Measurements from ENCODE around the gene DMRTA1.
"Not testable (repeated sequence)": the region's sequence is repeated elsewhere in the genome, so short reads cannot be mapped to it uniquely, and the experiment has no call there.

Gene DMRTA1

GRCh38 chr9:22446589-22446949 lies at the start of gene DMRTA1:
DMRTA1 (plus strand) TSS chr9:22446824; CDS start chr9:22447066, 242 bp downstream.
- DNase-seq = peak; percentile 86 to 92

GRCh38 chr9:22401671-22402070 lies 45.0 kb upstream of the DMRTA1 start:
- no peak for DNase-seq

- no peak for DNase-seq
Observed at GRCh38 chr9:22405869-22406659, 40.6 kb upstream of the DMRTA1 start.

- no peak for DNase-seq
Observed at GRCh38 chr9:22413884-22414283, 32.7 kb upstream of the DMRTA1 start.

- no peak for DNase-seq
Observed at GRCh38 chr9:22415941-22416691, 30.5 kb upstream of the DMRTA1 start.

GRCh38 chr9:22416692-22417060 lies 29.9 kb upstream of the DMRTA1 start:
- DNase-seq = no peak

GRCh38 chr9:22423566-22423965 lies 23.1 kb upstream of the DMRTA1 start:
- DNase-seq = no peak

- DNase-seq = no peak
Observed at GRCh38 chr9:22424616-22425015, 22.0 kb upstream of the DMRTA1 start.

- DNase-seq = no peak
Observed at GRCh38 chr9:22425551-22425950, 21.1 kb upstream of the DMRTA1 start.

- DNase-seq = no peak
Observed at GRCh38 chr9:22427226-22427880, 19.3 kb upstream of the DMRTA1 start.

- no peak for DNase-seq
Observed at GRCh38 chr9:22433691-22434090, 12.9 kb upstream of the DMRTA1 start.

GRCh38 chr9:22435252-22435651 lies 11.4 kb upstream of the DMRTA1 start:
- not testable (repeated sequence) for DNase-seq

- not testable (repeated sequence) for DNase-seq
Observed at GRCh38 chr9:22437461-22438067, 9.1 kb upstream of the DMRTA1 start.

GRCh38 chr9:22440841-22441240 lies 5.8 kb upstream of the DMRTA1 start:
- DNase-seq = no peak

- peak; percentile 84 to 91 for DNase-seq
Observed at GRCh38 chr9:22446950-22447617, 460 bp downstream of the DMRTA1 start.

GRCh38 chr9:22447618-22448305 lies 1.1 kb downstream of the DMRTA1 start:
- DNase-seq = peak in 1 of 2 experiments; percentile 28

GRCh38 chr9:22449719-22450118 lies 3.1 kb downstream of the DMRTA1 start:
- DNase-seq = no peak

GRCh38 chr9:22452415-22453010 lies 5.9 kb downstream of the DMRTA1 start:
- DNase-seq = peak; percentile 26 to 55

- DNase-seq = no peak
Observed at GRCh38 chr9:22454016-22454415, 7.4 kb downstream of the DMRTA1 start.

GRCh38 chr9:22455181-22455580 lies 8.6 kb downstream of the DMRTA1 start:
- DNase-seq = no peak

GRCh38 chr9:22457448-22457847 lies 10.8 kb downstream of the DMRTA1 start:
- DNase-seq = peak; percentile 39 to 70

GRCh38 chr9:22463205-22463604 lies 16.6 kb downstream of the DMRTA1 start:
- DNase-seq = no peak
